SKM-1 (cell line): Measurements from ENCODE around the gene UQCRC1.
"Not testable (repeated sequence)": the region's sequence is repeated elsewhere in the genome, so short reads cannot be mapped to it uniquely, and the experiment has no call there.

Experiments used
- DNase-seq: peaks from one replicate; lab custom pipeline; 2025; ENCODE audit not compliant: unreplicated experiment; lab: John Stamatoyannopoulos, UW

The UQCRC1 gene

DNA sequence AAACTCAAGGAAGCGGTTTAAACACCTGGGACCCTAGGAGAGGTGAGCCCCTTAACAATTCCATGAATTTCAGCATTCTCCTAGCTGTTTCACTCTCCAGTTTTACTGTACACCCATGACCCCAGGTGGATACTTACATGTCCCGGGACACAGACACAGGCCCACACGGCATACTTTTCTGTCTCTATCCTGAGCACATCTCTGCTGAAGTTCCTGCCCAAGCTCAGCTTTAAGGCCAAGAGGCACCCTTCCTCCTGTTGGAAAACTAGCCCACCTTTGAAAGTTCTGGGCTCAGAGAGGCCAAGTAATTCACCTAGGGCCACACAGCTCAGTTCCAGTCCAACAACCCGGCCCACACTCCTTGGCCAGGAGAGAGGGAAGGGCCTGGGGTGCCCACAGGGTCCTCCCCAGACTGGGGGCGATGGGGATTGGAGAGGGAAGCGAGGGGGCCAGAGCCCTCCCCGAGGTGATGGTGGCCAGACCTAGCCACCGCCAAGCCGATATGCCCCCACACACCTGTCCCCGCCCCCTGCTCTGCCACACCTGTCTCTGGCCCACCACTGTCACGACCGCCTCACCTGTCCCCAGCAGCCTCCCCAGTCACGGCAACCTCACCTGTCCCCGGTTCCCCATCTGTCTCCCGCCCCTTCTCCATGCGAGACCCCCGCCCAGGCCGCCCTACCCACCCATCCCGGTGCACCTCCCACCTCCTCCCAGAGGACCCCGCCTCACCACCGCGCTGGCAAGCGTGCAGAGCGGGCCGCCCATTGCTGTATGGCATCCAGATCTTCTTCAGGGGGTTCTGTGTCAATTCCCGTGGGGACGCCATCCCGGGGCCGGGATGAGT lies 53.3 kb downstream of the UQCRC1 start:
- DNase-seq: no peak

DNA sequence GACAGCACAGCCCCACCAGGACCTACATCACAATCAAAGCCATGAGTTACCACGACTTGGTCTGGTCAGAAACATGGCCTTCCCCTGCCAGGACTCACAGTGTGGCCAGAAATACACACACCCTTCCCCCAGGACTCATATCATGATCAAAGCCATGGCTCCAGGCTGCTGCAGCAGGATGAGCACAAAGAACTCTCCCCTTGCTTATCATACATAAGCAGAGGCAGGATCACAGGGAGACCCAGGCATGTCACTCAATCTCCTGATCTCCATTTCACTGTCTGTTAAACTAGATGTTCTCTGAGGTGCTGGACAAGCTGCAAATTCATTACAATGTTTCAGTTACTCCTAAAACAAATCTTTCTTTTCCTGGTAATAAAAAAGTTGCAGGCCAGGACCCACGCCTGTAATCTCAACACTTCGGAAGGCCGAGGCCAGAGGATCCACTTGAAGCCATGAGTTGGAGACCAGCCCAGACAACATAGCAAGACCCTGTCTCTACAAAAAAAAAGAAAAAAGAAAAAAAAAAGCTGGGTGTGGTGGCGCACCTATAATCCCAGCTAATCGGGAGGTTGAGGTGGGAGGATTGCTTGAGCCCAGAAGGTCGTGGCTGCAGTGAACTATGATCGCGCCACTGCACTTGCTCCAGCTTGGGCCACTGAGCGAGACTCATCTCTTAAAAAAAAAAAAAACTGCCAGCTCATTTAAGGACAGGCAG lies 54.1 kb downstream of the UQCRC1 start:
- DNase-seq: no peak

DNA sequence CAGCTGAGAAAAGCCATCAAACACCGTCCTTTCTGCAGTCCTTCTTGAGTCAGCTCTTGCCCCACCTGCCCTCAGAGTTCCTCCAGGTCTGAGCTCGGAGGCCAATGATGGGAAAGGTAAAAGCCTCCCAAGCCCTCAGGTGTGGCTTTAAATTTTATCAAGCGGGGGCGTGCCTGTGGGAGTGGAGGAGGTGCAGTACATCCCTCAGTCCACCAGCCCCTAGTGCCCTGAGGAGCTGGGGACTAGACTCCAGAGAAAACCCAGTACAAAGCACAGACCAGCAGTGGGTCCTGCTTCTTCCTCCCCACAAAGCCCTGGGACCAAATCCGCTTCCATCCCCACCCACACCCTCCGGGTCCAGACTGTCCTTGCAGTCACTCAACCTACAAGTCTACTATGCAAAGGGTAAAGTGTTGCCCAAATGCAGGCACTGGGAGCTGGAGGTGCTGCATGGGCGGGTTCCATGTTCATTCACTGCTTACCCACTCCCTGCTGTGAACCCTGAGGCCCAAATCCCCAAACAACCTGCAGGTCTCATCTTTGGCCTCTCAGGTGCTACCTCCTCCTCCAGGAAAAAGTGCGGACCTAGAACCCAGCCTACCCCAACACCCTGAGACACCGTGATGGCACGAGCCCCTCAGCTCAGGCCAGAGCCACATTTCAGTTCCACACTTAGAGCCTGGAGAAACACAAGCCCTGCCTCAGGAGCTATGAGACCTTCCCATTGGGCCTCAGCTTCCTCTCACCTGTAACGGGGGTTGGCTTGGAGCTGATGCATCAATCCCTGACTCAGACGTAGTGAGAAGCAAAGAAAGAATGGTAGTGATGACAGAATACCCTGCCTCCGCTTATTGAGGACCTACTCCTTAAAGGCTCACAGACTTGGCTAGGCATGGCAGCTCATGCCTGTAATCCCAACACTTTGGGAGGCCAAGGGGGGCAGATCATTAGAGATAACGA lies 55.3 kb downstream of the UQCRC1 start:
- DNase-seq: no peak

DNA sequence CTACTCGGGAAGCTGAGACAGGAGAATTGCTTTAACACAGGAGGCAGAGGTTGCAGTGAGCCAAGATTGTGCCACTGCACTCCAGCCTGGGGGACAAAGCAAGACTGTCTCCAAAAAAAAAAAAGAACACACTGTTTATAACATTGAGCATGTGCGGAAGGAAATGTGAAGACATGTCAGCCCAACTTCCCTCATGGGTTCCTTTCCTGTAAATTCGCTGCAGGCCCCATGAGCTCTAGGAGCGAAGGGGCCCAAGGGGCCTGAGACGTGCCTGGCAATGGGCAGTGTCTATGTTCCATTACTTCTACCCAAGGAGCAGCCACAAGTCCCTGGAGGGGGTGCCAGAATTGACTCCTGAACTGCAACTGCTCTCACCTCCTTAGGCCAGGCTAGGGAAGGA lies 56.1 kb downstream of the UQCRC1 start:
- no peak for DNase-seq

DNA sequence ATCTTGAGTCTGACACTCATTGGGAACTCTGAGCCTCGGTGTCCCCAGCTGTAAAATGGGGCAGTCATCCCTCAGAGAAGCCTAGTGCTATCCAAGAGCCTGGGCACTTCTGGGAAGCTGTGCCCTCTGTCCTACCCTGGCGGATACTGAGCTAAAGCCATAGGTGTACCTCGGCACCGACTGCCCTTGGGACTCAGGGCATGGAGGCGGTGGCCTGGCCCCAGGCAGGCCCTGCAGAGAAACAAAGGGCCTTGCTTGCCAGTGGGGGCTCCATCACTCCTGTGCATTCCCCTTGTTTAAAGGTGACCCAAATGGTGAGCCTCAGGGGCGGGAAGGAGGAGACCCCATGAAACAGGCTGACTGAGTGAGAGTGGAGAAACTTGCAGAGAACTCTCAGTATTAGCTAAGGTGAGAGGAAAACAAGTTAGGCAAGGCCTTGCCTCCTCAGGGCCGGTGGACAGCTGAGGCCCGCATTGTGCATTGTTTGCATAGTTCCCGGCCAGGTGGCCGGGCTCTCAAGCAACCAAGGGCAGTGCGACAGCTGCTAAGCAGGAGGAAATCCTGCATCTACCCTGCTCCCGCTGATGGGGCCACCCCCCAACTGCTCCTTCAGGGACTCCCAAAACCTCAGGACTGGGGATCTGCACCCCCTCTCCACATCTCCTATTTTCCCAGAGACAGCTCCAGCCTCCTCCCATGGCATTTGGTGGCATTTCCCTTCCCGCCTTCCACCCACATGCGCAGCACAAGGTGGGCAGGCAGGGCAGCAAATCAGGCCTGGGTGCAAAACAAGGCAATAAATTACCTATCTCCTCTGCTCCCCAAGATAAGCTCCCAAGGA lies 57.1 kb downstream of the UQCRC1 start:
- DNase-seq: no peak

DNA sequence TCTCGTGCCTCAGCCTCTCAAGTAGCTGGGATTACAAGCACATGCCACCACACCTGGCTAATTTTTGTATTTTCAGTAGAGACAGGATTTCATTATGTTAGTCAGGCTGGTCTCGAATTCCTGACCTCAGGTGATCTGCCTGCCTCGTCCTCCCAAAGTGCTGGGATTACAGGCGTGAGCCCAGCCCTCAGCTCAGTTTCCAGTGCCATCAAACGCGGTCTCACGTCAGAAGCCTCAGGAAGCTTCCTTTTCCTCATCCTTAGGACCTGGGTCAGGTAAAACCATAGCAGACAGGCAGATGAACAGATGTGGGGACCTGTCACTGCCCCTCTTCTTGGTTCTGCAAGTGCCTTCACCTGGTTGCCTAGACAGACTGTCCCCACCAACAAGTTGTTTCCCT lies 57.8 kb downstream of the UQCRC1 start:
- not testable (repeated sequence) for DNase-seq
